Bone marrow (tissue), 2 donors: Measurements from ENCODE around the gene QSOX2.

Source experiments
- DNase-seq, 2 donors: peaks; one replicate each; lab custom pipeline; 2025; lab: John Stamatoyannopoulos, UW

QSOX2 gene

GRCh38 chr9:136222906-136223285 is 22.7 kb downstream of the QSOX2 start:
- no peak for DNase-seq

GRCh38 chr9:136222166-136222905 is 23.3 kb downstream of the QSOX2 start:
- DNase-seq = no peak

GRCh38 chr9:136220017-136220729 is 25.4 kb downstream of the QSOX2 start:
- no peak for DNase-seq

- no peak for DNase-seq
These were observed 26.3 kb downstream of the QSOX2 start for GRCh38 chr9:136219276-136219675.

GRCh38 chr9:136218673-136219072 is 26.9 kb downstream of the QSOX2 start:
- no peak for DNase-seq

- DNase-seq = no peak
These were observed 27.3 kb downstream of the QSOX2 start for GRCh38 chr9:136218271-136218670.

- DNase-seq = no peak
These were observed 28.9 kb downstream of the QSOX2 start for GRCh38 chr9:136216541-136217244.

GRCh38 chr9:136213733-136214132 is 31.9 kb downstream of the QSOX2 start:
- no peak for DNase-seq

- DNase-seq = no peak
These were observed 33.2 kb downstream of the QSOX2 start for GRCh38 chr9:136212345-136212950.

- DNase-seq = no peak
These were observed 33.9 kb downstream of the QSOX2 start for GRCh38 chr9:136211441-136212344.

GRCh38 chr9:136211006-136211405 is 34.6 kb downstream of the QSOX2 start:
- no peak for DNase-seq

- DNase-seq = no peak
These were observed 35.3 kb downstream of the QSOX2 start for GRCh38 chr9:136210276-136210675.

- DNase-seq = no peak
These were observed 35.8 kb downstream of the QSOX2 start for GRCh38 chr9:136209786-136210185.

- no peak for DNase-seq
These were observed 36.4 kb downstream of the QSOX2 start for GRCh38 chr9:136209232-136209631.

GRCh38 chr9:136208675-136209074 is 36.9 kb downstream of the QSOX2 start:
- DNase-seq = no peak

- no peak for DNase-seq
These were observed 38.0 kb downstream of the QSOX2 start for GRCh38 chr9:136207616-136208015.

GRCh38 chr9:136206602-136207275 is 38.9 kb downstream of the QSOX2 start:
- DNase-seq = no peak

GRCh38 chr9:136205707-136205992 is 40.0 kb downstream of the QSOX2 start:
- no peak for DNase-seq

- DNase-seq = no peak
These were observed 40.5 kb downstream of the QSOX2 start, which contains the start of gene LHX3 for GRCh38 chr9:136204838-136205706. LHX3 (minus strand) TSS chr9:136205128; CDS start chr9:136205012, 116 bp downstream.
